Large intestine (tissue), 3 donors: Measurements from ENCODE around the gene CDC42BPG. TPM values are rescaled to one million over a fixed set of nuclear protein-coding genes. Genes with fewer than 3 reads are reported as not detected.

ENCODE experiments used
- DNase-seq, 2 donors: peaks; one replicate each; pipeline versions ENCODE4 v3.0.0 to v3.0.0-alpha.2; 2013
- H3K27ac ChIP-seq: one replicate; pipeline ENCODE4 v1.5.1; 2013; ENCODE audit warnings: low read length
- H3K27me3 ChIP-seq: 2 replicates; pipeline ENCODE4 v1.6.1; 2013; ENCODE audit warnings: low read length; ENCODE audit not compliant: control insufficient read depth, insufficient read depth
- H3K36me3 ChIP-seq: 2 replicates; pipeline ENCODE4 v1.6.1; 2013; ENCODE audit warnings: low read length; ENCODE audit not compliant: control insufficient read depth, insufficient read depth
- H3K4me1 ChIP-seq: one replicate; pipeline ENCODE4 v1.6.1; 2013; ENCODE audit warnings: low read length; ENCODE audit not compliant: control insufficient read depth, insufficient read depth
- H3K4me3 ChIP-seq: one replicate; pipeline ENCODE4 v1.5.1; 2013; ENCODE audit warnings: low read length
- H3K9me3 ChIP-seq: one replicate; pipeline ENCODE4 v1.6.1; 2013; ENCODE audit warnings: mild to moderate bottlenecking, low read depth, low read length, moderate library complexity; ENCODE audit not compliant: control insufficient read depth
- WGBS: methylation state at CpG from one replicate; pipeline ENCODE4 v1.1.5; 2013; ENCODE audit warnings: low lambda C conversion rate; ENCODE audit not compliant: insufficient coverage; 5-methylcytosine and 5-hydroxymethylcytosine counted together
- polyA plus RNA-seq: library from polyadenylated mRNA; unstranded; fragments of 120-200 nt; gene quantifications from one replicate; pipeline ENCODE4 v1.2.1, GENCODE V29; 2013

The CDC42BPG gene
- polyA plus RNA-seq, 1 donor = 5.5 TPM

GRCh38 chr11:64838600-64839334, 5.7 kb downstream of the CDC42BPG start:
- H3K4me3 ChIP-seq = no peak overlapping the region
- no peaks in the 10 kb centered on the region for H3K9me3 ChIP-seq
- H3K4me1 ChIP-seq = peaks cover 20% of the 10 kb centered on the region
- peaks cover 42% of the 10 kb centered on the region for H3K36me3 ChIP-seq
- no CpG with 5 or more reads among the region's 28 CpGs for WGBS
- no peak for DNase-seq
- no peaks in the 10 kb centered on the region for H3K27me3 ChIP-seq
- no peak overlapping the region for H3K27ac ChIP-seq

DNA sequence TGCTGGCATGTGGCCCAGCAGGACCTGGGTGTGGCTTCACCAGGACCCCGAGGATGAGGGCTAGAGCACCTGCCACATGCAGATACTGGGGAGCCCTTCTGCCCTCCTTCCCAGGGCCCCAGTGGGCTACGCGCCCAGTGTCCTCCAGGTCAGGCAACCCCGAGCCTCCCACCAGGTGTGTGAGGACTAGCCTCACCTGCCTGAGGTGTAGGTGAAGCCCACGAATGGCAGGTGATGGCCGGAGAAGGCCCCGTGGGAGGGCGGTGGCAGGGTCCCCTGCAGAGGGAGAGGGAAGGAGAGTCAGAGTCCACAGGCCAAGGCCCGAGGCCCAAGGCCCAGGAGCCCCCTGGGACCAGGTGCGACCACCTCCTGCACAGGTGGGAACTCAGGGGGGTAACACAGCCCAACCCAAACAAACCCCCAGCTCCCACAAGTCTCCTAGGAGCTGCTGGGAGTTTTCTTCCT, 6.5 kb downstream of the CDC42BPG start:
- H3K4me1 ChIP-seq = peaks cover 13% of the 10 kb centered on the region
- no peak for DNase-seq
- H3K27ac ChIP-seq = no peak overlapping the region
- no peaks in the 10 kb centered on the region for H3K9me3 ChIP-seq
- no peak overlapping the region for H3K4me3 ChIP-seq
- no peaks in the 10 kb centered on the region for H3K27me3 ChIP-seq
- peaks cover 48% of the 10 kb centered on the region for H3K36me3 ChIP-seq
- no CpG with 5 or more reads among the region's 10 CpGs for WGBS

DNA sequence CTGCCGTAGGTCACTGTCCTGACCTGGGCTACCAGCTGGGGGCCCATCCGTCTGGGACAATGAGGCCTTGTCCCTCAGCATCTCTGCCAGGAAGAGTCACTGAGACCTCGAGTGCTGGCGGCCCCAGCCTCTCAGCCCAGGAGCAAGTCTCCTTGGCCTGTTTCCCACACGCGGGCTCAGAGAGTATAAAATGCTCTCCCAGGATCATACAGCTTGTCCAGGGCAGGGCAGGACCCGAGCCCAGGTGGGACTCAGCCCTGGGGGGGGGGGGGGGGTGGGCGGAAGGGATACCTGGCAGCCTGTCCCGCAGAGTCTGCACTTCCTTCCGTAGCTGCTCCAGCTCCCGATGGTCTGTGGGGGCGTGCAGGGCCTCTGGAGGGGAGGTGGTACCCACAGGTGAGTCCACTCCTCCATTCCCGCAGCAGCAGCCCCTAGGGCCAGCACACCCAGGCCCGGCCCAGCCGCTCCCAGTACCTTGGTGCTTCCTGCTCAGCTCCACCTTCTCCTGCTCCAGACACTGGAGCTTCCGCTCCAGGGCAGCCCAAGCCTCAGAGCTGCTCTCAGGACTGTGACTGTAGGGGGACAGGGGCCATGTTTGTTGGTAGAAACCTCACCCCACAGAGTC, 7.9 kb downstream of the CDC42BPG start:
- no peaks in the 10 kb centered on the region for H3K27me3 ChIP-seq
- no peak for DNase-seq
- peaks cover 52% of the 10 kb centered on the region for H3K36me3 ChIP-seq
- H3K4me3 ChIP-seq = no peak overlapping the region
- no peaks in the 10 kb centered on the region for H3K9me3 ChIP-seq
- WGBS = no CpG with 5 or more reads among the region's 16 CpGs
- H3K27ac ChIP-seq = no peak overlapping the region
- H3K4me1 ChIP-seq = no peaks in the 10 kb centered on the region

DNA sequence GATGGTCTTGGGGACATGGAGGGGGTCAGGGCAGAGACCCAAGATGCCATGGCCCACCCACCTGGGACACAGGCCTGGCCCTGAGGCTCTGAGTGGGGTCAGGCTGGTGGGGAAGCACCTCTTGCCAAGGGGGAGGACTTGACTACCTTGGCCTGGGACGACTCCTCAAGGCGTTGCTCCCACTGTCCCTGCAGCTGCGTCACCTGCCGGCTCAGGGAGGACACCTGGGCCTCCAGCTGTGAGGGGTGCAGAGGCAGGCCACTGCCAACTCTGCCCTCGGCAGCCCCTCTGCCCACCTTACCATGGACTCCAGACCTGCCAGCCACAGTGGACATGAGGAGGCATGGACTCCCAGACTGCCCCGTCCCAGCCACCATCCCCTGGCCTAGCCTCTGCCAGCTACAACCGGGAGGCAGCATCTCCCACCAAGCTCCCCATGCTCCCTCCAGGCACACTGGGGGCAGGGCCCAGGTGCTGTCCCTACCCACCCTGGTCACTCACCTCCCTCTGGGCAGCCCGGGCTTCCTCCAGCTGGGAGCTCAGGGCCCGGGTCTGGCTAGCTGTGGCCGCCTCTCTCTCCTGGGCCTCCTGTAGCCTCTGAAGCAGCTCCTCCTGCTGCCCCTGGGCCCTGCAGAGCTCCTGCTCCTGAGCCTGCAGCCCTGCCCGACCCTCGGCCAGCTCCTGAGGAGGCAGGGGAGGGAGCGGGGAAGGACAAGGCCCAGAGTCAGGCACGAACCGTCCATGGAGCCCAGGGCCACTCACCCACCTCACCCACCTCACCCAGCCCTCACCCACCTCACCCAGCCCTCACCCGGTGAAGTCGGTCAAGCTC, 8.6 kb downstream of the CDC42BPG start:
- H3K36me3 ChIP-seq = peaks cover 52% of the 10 kb centered on the region
- no peak overlapping the region for H3K4me3 ChIP-seq
- H3K27me3 ChIP-seq = no peaks in the 10 kb centered on the region
- no peak overlapping the region for H3K27ac ChIP-seq
- WGBS = no CpG with 5 or more reads among the region's 17 CpGs
- no peaks in the 10 kb centered on the region for H3K4me1 ChIP-seq
- no peak for DNase-seq
- H3K9me3 ChIP-seq = no peaks in the 10 kb centered on the region

GRCh38 chr11:64834723-64835615, 9.5 kb downstream of the CDC42BPG start:
- H3K9me3 ChIP-seq = no peaks in the 10 kb centered on the region
- no peaks in the 10 kb centered on the region for H3K4me1 ChIP-seq
- WGBS = no CpG with 5 or more reads among the region's 29 CpGs
- H3K36me3 ChIP-seq = peaks cover 51% of the 10 kb centered on the region
- no peaks in the 10 kb centered on the region for H3K27me3 ChIP-seq
- no peak overlapping the region for H3K4me3 ChIP-seq
- no peak overlapping the region for H3K27ac ChIP-seq
- no peak for DNase-seq

DNA sequence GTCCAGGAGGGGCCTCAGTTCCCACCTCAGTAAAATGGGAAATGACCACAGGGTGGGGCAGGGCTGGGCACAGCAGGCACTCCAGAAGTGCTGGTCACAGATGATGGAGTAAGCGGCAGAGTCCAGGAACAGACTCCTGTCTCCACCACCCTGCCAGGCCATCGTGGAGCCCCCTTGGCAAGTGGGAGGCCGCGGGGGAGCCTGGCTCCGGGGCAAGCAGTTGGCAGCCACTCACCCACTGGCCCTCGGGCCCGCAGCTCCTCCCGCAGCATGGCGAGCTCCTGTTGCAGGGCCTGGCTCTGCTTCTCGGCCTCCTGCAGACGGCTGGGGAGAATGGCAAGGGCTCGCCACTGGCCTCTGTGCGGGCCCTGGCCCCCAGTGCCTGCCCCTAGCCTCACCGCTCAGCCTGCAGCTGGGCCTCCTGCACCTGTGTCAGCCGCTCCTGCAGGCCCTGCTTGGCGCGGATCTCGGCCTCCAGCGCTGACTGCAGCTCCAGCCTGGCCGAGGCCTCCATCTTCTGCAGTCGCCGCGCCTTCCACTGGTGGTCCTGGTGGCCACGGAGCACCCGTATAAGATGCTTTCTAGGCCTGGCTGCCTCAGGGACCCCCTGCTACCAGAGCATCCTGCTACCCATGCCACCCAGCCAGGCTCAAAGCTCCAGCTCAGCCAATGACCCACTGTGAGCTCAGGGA, 10.3 kb downstream of the CDC42BPG start:
- Histone ChIP-seq H3K36me3 (peaks cover 43% of the 10 kb centered on the region), H3K4me3 (no peak overlapping the region), H3K27me3 (no peaks in the 10 kb centered on the region), H3K4me1 (no peaks in the 10 kb centered on the region), H3K9me3 (no peaks in the 10 kb centered on the region), H3K27ac (no peak overlapping the region)
- no peak for DNase-seq
- no CpG with 5 or more reads among the region's 25 CpGs for WGBS

- DNase-seq = no peak
- H3K27me3 ChIP-seq = no peaks in the 10 kb centered on the region
- H3K27ac ChIP-seq = no peak overlapping the region
- H3K9me3 ChIP-seq = no peaks in the 10 kb centered on the region
- no peaks in the 10 kb centered on the region for H3K4me1 ChIP-seq
- H3K36me3 ChIP-seq = peaks cover 37% of the 10 kb centered on the region
- no peak overlapping the region for H3K4me3 ChIP-seq
- no CpG with 5 or more reads among the region's 10 CpGs for WGBS
These were observed 10.9 kb downstream of the CDC42BPG start for GRCh38 chr11:64833509-64833908.

GRCh38 chr11:64833198-64833502, 11.3 kb downstream of the CDC42BPG start:
- Histone ChIP-seq H3K4me3 (no peak overlapping the region), H3K27me3 (no peaks in the 10 kb centered on the region), H3K36me3 (peaks cover 33% of the 10 kb centered on the region), H3K4me1 (no peaks in the 10 kb centered on the region), H3K27ac (no peak overlapping the region), H3K9me3 (no peaks in the 10 kb centered on the region)
- no CpG with 5 or more reads among the region's 12 CpGs for WGBS
- DNase-seq = no peak

- Histone ChIP-seq H3K4me3 (no peak overlapping the region), H3K27ac (no peak overlapping the region), H3K36me3 (peaks cover 28% of the 10 kb centered on the region), H3K9me3 (no peaks in the 10 kb centered on the region), H3K27me3 (no peaks in the 10 kb centered on the region), H3K4me1 (no peaks in the 10 kb centered on the region)
- DNase-seq = no peak
- no CpG with 5 or more reads among the region's 21 CpGs for WGBS
These were observed 11.8 kb downstream of the CDC42BPG start for GRCh38 chr11:64832467-64833197.
